IPS DF 19.7 (cell line): ENCODE data around the gene TIAL1.
"Not testable (repeated sequence)": the region's sequence is repeated elsewhere in the genome, so short reads cannot be mapped to it uniquely, and the experiment has no call there.

Source experiments
- DNase-seq: peaks from one replicate; pipeline ENCODE4 v3.0.0-alpha.2; 2013; ENCODE audit warnings: low read depth, low spot score

The TIAL1 gene

DNA sequence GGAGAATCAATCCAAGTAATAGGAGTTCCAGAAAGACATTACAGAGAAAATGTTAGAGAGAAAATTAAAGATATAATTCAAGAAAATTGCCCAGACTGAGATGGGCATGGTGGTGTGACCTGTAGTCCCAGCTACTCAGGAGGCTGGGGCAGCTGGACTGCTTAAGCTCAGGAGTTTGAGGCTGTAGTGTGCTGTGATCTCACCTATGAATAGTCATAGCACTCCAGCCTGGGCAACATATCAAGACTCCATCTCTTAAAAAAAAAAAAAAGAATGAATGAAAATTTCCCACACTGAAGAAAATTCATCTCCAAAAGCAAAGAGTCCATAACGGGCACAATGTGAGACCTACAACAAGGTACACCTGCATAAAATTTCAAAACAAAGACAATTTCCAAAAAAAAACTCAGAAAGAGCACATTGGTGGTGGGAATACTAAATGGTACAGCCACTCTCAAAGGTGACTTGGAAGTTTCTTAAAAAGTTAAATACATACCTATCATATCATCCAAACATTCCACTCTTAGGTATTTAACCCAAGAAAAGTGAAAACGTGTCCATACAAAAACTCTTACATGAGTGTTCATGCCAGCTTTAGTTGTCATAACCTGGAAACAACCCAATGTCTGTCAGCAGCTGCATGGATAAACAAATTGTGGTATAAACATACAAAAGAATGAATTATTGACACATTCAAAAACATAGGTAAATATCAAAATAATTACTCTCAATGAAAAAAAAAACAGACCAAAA, 47.3 kb downstream of the TIAL1 start:
- no peak for DNase-seq

DNA sequence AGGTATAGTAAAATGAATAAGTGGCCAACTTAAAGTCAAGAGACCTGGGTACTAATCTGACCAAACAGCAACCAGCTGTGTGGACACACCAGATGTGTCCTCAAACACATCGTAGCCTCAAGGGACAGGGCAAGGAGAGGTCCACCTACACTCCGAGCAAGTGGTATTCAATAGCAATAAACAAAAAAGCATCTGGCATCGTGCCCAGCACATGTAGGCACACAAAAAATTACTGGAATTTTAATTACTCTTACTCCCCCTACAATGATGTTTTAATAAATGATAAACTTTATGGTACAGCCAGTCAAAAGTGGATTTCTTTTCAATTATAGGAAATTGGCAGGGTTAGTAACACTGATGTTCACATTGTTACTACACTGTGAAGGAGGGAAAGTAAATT, 50.8 kb downstream of the TIAL1 start:
- DNase-seq, result no peak

DNA sequence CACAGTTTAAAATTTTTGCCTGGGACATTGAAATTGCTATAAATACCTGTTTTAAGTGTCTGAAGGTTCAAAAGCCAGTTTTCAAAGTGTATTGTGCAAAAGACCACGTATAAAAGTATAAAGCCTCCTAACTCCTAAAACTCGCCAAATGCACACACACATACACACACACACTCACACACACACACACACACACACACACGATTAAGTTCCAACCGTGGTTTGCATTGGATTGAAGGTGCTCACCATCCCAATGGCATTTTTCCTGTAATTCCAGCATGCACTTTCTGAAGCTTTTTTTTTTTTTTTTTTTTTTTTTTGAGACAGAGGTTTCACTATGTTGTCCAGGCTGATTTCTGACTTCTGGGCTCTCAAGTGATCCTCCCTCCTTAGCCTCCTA, 51.5 kb downstream of the TIAL1 start:
- no peak for DNase-seq

- no peak for DNase-seq
Observed at GRCh38 chr10:119543814-119544642, 52.7 kb downstream of the TIAL1 start.

- DNase-seq, result no peak
Observed at GRCh38 chr10:119542988-119543813, 53.6 kb downstream of the TIAL1 start.

DNA sequence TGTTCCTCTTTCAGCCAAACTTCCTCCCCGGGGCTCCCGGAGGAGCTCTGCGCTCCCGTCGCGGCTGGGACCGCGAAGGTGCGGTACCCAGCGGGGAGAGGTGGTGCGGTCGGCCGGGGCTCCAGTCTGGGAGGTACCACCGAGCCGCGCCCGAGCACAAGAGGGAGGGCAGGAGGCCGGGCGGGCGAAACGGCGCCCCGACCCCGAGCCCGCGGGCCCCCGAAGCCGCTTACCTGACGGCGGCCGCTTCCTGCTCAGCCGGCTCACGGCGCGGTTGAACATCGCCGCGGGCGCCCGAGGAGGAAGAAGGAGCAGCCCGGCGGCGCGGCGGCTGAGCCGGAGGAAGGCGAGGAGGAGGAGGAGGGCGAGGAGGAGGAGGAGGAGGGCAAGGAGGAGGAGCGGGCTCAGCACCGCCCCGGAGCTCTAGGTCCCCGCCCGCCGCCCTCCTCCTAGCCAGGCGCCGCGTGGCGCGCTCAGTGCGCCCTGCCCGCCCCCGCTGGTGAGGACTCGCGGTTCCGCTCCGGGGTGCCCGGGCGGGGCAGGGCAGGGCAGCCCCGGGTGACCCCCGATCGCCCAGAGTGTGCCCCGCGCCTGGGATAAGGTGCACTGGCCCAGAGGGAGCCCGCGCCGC, 54.3 kb downstream of the TIAL1 start, which contains the start of gene RGS10:
TSS of gene RGS10 (minus strand) at position 363 of the 631 bp plus-strand sequence. CDS start at position 282, 81 bp downstream.
- no peak for DNase-seq

- DNase-seq, result no peak
Observed at GRCh38 chr10:119541459-119542356, 55.1 kb downstream of the TIAL1 start.

- no peak for DNase-seq
Observed at GRCh38 chr10:119541046-119541445, 55.7 kb downstream of the TIAL1 start.

GRCh38 chr10:119540038-119540437, 56.7 kb downstream of the TIAL1 start:
- DNase-seq, result no peak

DNA sequence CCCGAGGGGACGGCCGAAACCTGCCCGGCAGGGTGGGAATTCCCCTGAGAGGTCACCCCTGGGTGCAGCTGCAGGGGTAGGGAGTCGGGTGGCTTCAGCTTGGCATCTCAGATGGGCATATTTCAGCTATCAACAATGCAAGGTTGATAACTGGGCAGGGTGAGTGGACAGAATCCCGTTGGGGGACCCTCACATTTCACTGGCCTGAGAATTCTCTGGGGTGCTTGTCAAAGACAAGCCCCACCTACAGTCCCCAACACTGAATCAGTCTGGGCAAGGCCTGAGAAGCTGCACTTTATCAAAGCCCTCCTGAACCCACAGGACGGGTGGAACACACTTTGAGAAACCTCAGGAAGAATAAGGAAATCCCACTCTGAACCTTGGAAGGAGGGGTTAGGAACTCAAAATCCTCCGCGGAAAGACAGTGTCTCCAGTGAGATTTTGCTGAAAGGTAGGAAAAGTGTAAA, 57.4 kb downstream of the TIAL1 start:
- no peak for DNase-seq

DNA sequence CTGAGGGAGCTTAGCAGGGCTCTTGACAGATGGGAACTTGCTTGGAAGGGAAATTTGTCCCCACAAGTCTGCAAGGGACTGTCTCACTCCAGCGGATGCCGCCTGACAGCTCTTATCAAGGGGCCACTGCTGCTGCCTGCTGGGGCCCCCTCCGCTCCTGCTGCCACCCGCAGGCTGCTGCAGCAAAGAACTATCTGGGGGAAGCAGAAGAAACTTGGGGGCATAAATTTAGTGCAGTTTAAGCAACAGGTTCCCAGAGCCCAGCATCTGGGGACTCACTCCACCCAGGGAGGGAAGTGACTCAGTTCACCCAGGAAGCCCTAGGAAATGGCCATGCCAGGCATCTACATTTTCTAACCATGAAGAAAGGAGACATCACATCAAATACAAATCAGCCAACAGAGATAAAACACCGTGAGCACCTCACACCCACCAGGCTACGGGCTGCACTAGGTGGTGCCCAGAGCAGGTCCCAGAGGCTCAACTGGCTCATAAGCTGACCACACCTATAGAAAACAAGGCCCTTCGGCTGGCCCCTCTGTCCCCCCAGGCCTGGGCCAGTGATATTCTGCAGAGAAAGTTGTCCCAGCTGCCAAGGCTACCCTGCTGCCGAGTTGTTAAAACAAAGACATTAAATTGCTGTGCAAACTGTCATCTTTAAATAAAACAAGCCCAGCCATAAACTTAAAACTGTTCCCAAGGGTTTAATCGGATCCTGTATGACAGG, 58.0 kb downstream of the TIAL1 start:
- DNase-seq, result no peak

- DNase-seq, result no peak
Observed at GRCh38 chr10:119537953-119538630, 58.7 kb downstream of the TIAL1 start.

GRCh38 chr10:119536508-119537025, 60.2 kb downstream of the TIAL1 start:
- DNase-seq, result no peak

DNA sequence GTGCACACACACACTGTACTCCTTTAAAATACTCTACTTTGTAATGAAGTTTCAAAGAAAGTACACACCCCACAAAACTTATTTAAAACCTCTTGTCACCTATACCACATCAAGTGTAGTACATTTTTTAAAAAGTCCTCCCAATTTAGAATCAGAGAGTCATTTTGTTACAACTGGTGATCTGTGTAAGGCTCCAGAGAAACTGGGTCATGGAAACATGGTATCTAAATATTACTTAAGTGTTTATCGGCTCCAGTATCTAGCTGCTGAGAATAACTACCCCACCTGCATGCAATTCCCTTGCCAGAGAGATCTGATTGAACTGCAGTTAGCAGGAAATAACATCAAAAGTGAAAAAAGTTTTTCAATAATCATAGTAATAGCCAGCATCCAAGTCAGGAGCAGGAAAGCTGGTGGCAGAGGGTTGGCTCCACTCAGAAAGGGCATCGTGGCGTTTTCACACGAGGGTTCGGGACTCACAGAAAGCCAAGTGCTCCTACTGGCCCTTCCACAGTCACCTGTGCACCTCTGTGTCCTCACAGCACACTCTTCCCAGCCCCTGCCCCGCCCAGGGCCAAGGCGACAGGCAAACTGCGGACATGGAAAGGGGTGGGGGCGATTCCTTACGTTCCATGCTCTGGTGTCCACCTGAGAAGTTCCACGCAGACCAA, 60.8 kb downstream of the TIAL1 start:
- DNase-seq, result no peak

DNA sequence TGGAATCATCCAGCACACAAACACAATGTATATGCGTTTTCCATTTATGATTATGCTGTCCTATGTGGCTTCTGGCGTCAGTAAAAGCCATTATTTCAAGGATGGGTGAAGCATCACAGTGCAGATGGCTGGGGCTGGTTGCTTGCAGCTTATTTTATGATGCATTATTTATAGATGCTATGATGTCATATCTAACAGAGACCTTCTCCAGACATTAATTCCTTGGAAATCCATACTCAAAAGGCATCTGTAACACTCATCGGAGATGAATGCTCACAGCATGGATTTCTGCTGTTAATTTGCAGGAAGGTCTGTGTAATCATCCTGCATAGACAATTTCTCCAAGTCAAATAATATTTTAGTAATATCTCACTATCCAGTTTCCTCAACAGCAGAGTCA, 61.5 kb downstream of the TIAL1 start:
- DNase-seq, result no peak

- no peak for DNase-seq
Observed at GRCh38 chr10:119533473-119533872, 63.3 kb downstream of the TIAL1 start.

DNA sequence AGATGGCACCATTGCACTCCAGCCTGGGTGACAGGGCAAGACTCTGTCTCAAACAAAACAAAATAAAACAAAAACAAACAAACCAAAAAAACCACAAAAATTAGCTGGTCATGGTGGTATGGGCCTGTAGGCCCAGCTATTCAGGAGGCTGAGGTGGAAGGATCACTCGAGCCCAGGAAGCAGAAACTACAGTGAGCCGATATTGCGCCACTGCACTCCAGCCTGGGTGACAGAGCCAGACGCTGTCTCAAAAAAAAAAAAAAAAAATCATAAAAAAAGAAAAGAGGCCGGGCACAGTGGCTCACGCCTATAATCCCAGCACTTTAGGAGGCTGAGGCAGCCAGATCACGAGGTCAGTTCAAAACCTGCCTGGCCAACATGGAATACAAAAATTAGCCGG, 64.0 kb downstream of the TIAL1 start:
- not testable (repeated sequence) for DNase-seq

GRCh38 chr10:119532251-119532650, 64.5 kb downstream of the TIAL1 start:
- DNase-seq, result not testable (repeated sequence)
